Endothelial cell of hepatic sinusoid (primary cell): ENCODE data around the gene CEND1.

Source experiments
- in situ Hi-C: cut with HindIII; loops from 2 replicates; pipeline ENCODE4 v1.10.0; 2017; ENCODE audit warnings: low sequenced_read_pairs

CEND1 gene

DNA sequence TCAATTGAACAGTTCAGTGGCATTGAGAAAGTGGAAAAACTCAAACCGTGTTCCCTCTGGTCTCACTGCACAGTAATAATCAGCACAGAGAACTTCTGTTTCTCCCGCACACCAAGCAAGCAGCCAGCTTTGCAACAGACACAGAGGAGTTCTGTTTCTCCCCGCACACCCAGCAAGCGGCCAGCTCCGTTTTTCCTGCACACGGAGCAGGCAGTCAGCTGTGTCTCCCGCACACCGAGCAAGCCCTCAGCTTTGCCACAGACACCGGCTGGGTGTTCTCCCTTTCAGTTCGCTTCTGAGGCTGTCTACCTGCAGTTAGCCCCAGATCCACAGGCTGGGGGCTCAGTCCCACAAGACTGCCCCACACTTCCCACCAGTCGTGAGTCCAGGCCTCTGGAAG lies 52.5 kb downstream of the CEND1 start:
- in situ Hi-C loops = no loop called here
